HG03439 (cell line): ENCODE measurements around the gene NR2E3.

ENCODE experiments used
- ATAC-seq: cut with Tn5 transposase; IDR thresholded peaks from one replicate; pipeline ENCODE4 v1.9.1; 2021; ENCODE audit warnings: mild to moderate bottlenecking, moderate library complexity; ENCODE audit not compliant: unreplicated experiment

Gene NR2E3

GRCh38 chr15:71810256-71811035 lies at the start of gene NR2E3:
TSS of gene NR2E3 (plus strand) at chr15:71810554. CDS start at chr15:71810744, 190 bp downstream.
- no peak for ATAC-seq

DNA sequence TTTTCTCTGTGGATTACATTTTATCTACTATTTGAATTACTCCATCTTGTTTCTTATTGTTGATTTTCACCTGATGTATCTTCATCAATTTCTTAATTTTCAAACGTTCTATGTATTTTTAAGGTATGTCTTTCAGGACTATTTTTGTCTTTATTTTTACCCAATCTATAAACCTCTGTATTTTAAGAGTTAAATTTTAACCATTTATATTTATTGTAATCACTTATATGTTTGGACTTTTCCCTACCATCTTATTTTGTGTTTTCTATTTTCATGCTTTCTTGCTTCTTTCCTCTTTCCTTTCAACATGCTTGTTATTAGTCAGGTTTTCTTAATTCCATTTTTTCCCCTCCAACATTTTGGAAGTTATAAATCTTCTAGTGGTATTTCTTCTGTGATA lies 49.5 kb upstream of the NR2E3 start:
- ATAC-seq = no peak

GRCh38 chr15:71761649-71762048 lies 48.7 kb upstream of the NR2E3 start:
- no peak for ATAC-seq

DNA sequence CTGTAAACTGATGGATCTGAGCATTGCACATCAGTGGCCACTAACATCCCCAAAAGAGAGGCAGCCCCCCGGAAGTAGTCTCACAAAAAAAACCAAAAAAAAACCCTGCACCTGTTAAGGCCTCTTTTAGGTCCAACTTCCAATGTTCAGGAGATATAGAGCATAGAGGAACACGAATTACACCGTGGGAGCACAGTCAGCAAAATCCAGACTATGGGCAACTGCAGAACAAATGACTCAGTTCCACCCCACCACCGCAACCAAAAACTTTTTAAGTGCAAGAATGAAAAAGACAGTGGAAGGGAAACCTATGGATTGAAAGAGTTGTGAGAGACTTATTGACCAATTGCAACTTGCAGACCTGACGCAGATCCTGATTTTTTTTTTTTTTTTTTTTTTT lies 42.2 kb upstream of the NR2E3 start:
- no peak for ATAC-seq

GRCh38 chr15:71773206-71773859 lies 37.0 kb upstream of the NR2E3 start:
- no peak for ATAC-seq

DNA sequence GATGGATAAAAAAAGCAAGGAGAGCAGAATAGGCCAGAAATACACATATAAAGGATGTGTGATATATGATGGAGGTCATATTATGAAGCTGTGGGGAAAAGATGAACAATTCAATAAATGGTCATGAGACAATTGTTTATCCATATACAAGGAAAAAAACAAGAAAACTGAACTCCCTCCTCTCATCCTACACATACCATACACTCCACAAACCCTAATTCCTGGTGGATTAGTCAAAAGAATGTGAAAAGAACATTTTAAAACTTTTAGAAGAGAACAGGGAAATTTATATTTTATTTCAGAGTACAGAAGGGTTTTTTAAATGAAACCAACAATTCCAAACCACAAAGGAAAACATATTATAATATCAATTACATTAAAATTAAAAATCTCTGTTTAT lies 34.5 kb upstream of the NR2E3 start:
- ATAC-seq = no peak

DNA sequence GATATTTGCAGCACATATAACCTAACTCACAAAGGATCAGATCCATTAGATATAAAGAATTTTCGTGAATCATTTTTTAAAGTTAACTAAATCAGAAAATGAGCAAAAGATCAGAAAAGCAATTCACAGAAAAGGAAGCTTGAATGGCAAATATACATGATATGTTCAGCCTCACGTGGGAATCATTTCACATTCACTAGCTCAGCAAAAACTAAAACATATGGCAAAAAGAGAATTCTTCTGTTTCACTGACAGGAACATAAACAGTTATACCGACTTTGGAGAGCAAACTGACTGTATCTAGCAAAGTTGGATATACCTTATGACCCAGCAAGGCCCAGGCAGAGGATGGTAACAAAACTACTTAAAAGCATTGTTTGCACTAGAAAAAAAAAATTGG lies 34.0 kb upstream of the NR2E3 start:
- ATAC-seq = no peak

GRCh38 chr15:71777216-71777943 lies 33.0 kb upstream of the NR2E3 start:
- ATAC-seq = no peak

GRCh38 chr15:71779073-71779797 lies 31.1 kb upstream of the NR2E3 start:
- no peak for ATAC-seq

DNA sequence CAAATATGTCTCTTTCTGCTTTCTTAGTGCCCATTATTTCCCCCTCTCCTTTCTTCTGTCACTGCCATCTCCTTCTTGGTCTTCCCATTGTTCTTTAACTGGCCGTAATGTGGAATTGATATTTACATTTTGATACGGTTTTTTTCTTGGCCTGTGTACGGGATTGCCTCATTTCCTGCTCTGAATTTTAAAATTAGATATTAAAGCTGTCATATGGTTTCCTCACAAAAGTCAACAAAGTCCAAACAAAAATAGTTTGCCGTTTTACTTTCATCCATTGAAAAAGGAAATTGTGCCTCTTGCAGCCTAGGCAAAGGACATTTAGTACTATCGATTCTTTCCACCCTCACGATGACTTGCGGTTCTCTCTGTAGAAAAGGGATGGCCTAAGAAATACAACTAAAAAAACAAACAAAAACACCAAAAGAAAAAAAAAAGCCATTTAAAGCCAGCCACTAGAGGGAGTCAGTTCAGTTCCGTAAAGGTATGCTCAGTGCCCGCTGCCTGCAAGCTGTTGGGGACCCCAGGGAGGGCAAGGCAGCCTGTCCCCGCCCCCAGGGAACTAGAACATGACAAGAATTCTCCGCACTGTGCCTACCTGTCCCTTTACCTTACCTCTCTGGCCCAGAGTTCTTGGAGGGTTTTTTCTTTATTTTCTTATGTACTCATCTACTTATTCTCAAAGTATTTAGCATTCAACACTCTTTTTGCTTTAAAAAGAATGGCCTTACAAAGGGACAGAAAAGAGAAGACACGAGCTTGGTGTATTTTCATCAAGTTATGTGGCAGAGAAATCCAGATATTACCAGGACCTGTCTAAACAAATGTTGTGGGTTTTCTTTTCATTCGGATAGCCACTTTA lies 30.0 kb upstream of the NR2E3 start:
- ATAC-seq = no peak

DNA sequence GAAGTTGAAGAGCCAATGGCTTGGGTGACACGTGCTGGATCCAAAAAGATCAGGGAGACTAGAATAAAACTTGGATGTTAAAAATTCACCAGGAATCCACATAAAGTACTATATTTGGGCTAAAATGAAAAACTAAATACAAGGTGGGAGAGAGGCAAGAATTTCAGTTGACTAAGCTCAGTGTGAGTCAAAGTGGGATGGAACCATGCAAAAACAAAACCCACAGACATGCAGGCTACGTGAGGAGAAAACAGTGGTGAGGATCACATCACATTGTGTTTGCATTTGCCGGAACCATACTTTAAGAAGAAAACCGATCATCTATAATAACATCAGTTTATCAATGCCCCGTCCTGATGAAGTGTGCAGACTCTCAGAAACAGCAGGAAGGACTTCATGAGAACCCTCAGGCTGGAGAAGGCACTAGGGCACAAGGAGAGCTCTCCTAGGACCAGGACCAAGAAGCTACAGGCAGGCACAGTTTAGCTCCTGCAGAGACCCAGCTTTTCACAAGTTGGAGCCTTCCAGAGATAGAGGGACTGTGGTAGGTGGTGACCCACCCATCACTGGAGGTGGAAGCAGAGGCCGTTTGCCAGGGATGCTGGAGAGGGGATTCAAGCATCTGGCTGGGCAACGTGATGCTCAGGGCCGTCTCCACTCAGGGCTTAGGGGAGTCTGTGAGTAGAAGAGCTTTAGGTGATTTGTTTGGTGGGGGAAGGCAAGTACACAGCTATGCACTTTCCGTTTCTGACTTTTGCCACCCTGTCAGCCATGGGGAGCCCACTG lies 29.0 kb upstream of the NR2E3 start:
- no peak for ATAC-seq

DNA sequence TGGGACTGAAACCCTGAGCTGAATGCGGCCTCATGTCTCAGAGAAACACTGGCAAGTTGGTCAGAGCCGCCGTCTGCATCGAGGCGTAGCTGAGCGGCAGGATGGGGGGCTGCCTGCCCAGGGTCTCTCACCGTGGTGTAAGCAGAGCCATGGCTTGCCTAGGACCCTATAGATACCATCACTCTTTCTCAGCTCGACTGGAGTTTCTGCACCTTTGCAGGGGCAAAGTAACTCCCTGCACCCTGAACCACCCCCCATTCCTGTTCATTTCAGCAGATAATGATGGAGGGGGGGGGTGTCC lies 28.4 kb upstream of the NR2E3 start:
- no peak for ATAC-seq

GRCh38 chr15:71782422-71783165 lies 27.8 kb upstream of the NR2E3 start:
- no peak for ATAC-seq

DNA sequence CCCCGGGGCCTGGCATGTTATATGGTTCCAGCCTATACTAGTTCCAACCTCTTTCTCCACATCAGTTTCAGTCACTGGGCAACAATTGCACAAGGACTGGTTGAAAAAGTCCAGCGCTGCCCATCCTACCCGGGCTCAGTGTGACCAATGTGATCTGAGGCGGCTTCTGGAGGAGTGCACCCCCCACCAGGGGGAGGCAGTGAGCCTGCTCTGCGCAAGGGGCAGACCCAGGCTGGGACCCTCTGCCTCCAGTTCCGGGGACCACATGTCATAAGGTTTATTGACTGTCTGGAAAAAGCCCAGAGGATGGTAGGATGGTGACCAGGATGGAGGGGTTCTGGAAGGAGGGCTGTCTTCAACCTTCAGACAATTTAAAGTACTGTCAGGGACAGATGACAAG lies 25.6 kb upstream of the NR2E3 start:
- ATAC-seq = no peak

- ATAC-seq = no peak
Measured at GRCh38 chr15:71785996-71786395, 24.4 kb upstream of the NR2E3 start.

DNA sequence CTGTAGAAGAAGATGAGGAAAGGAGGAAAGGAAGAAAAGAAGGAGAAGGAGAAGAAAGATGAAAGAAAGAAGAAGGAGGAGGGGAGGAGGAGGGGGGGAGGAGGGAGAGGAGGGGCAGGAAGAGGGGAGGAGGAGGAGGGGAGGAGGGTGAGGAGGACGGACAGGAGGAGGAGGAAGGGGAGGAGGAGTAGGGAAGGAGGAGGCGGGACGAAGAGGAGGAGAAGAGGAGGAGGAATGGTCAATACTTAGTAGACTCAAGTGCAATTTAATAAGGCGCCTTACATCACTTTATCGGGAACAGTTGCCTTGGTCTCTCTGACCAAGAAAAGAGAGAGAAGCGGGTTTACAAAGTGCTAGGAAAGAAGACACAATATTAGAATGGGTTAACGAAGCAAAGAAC lies 23.7 kb upstream of the NR2E3 start:
- no peak for ATAC-seq

- ATAC-seq = no peak
Measured at GRCh38 chr15:71788646-71789579, 21.4 kb upstream of the NR2E3 start.

DNA sequence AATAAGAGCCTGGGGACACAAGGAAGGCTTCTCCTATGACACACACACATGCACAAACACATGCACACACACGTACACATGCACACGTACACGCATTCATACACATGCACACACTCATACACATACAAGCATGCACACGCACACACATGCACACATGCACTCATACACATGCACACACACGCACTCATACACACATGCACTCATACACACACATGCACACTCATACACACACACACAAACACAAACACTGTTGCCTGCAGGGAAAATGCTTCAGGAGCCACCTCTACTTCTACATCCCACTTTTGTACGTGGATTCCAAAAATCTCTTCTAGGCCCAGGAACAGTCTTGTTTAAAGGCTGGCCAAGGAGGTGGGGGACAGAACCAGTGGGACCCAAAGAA lies 20.7 kb upstream of the NR2E3 start:
- ATAC-seq = no peak
